HG03342 (cell line): ENCODE measurements around the gene MYL10.

Experiments
- ATAC-seq: cut with Tn5 transposase; IDR thresholded peaks from one replicate; pipeline ENCODE4 v1.9.1; 2021; ENCODE audit warnings: mild to moderate bottlenecking, moderate library complexity; ENCODE audit not compliant: unreplicated experiment

The MYL10 gene

DNA sequence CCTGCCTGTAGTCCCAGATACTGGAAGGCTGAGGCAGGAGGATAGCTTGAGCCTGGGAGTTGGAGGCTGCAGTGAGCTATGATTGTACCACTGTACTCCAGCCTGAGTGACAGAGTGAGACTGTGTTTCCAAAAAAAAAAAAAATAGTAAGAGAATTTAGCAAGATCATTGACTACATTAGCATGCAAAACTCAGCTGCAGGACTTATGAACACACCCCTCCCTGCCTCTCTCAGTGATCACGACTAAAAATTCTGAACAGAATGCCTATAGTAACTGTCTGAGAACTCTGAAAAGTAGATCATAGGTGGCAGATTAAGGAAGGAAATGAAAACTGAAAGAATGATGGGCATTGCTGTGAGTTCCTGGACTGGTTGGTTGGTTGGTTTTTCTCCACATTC lies 50.5 kb downstream of the MYL10 start:
- no peak for ATAC-seq

DNA sequence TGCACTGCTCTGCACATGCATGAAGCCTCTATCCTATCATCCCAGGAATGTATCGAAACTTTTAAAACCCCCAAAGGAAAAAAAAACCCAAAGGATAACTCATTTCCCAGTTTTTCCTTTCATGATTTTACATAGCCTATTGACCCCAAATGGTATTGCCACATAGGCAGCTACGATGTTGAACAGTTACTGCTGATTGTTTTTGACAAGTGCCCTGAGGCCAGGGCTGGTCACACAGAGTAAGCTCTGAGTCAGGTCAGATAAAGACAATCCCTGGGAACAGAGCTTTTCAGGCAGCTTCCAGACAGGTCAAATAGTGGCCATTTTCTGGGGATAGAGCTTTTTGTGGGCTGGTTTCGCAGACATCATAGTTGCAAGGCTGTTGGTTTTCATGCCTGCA lies 52.1 kb downstream of the MYL10 start:
- ATAC-seq = no peak

GRCh38 chr7:101575721-101576120 lies 53.4 kb downstream of the MYL10 start:
- ATAC-seq = no peak

- ATAC-seq = no peak
Measured at GRCh38 chr7:101575168-101575567, 53.9 kb downstream of the MYL10 start.

DNA sequence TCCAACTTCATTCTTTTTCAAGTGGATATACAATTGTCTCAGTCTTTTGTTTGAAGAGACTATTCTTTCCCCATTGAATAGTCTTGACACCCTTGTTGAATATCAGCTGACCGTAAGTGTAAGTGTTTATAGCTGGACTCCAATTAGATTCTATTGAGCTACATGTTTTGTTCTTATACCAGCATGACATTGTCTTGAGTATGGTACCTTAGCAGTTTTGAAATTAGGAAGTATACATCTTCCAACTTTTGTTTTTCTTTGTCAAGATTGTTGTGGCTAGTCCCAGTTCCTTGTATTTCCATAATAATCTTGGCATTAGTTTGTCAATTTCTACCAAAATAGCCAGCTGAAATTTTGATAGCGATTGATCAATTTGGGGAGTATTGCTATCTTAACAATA lies 56.9 kb downstream of the MYL10 start:
- ATAC-seq = no peak

- ATAC-seq = no peak
Measured at GRCh38 chr7:101567230-101567629, 61.9 kb downstream of the MYL10 start.

DNA sequence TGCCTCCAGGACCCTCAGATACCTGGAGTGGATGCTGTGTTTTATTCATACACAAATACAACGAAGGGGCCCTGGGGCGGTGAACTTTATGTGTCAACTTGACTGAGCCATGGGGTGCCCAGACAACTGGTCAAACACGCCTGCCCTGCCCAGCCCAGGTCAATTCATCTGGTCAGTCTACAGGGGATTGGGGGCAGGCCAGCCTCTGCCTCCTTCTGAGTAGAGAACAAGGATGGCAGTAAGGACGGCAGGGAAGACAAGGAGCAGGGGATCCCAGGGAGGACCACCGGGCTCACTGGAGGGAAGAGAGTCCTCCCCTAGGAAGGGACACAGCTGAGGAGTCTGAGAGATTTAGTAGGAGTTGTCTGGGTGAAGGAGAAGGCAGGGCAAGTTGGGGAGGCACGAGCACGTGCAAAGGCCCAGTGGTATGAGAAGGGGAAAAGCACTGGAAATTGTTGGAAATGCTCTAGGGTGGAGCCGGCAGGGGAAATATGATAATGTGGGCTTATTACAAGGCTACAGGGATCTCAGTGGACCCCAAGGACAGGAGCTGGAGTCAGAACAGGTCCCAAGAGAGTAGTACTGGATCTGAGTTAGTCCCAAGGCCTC lies 63.4 kb downstream of the MYL10 start:
- no peak for ATAC-seq

GRCh38 chr7:101564778-101565211 lies 64.3 kb downstream of the MYL10 start:
- ATAC-seq = no peak

DNA sequence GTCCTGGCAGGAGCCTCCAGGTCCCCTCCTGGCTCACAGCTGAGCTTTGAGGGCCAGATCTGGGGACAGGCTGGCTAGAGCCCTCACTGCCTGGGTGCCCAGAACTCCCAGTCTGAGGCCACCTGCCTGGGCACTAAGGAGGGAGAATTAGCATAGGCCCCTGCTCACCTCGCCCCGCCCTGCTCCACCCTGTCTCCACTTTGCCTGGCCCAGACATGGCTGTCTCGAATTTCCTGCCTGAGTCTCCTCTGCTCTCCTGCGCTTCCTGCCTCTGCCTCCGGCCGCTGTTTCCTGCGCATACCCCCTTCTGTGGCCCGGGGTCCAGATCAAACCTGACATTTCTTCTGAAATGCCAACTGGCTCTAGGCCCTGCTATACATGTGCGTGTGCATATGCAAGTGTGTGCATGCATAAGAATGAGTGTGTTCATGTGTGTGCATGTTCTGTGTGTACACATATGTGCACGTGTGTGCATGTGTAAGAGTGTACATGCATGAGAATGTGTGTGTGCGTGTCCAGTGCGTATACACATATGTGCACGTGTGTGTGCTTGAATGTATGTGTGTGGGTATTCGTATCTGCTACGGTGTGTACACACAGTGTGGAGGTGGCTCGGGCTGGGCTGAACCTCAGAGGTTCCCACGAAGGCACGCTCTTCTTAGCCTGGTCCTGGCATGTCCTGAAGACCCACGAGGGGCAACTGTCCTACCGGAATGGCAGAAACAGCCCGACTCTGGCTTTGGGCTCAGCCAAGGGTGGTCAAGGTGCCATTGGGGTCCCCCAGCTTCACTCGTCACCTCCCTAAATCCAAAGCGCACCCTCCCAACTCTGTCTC lies 64.9 kb downstream of the MYL10 start:
- no peak for ATAC-seq
